Measurements from ENCODE around the gene NPAS1.

DNA sequence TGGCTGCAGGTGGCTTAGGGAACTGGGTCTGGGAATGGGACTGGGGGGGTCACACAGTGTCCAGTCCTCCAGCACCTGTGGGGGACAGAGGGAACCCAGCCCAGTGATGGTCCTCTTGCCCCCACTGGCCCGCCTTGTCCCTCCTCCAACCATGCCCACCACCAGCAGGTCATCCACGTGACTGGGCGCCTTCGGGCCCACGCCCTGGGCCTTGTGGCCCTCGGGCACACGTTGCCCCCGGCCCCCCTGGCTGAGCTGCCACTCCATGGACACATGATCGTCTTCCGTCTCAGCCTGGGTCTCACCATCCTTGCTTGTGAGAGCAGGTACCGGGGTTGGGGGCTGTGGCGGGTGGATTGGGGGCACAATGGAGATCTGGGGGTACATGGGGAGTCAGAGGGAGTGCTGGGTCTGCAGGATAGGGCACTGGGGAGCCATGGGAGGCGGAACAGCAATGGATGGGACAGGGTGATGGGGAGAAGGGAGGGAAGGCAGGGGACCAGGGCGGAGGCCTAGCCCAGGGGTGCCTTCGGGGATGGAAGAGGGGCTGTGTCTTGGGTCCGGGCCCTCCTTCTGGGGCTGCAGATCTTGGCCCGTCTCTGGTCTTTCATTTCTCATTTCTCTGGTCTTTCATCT is 19.7 kb downstream of the NPAS1 start:
- TF ChIP-seq POLR2A (IDR thresholded peaks at IDR 0.05; ENCODE audit: borderline replicate concordance, extremely low read depth, insufficient read depth, insufficient read length), result no peak
- TF ChIP-seq, protein P1, sequence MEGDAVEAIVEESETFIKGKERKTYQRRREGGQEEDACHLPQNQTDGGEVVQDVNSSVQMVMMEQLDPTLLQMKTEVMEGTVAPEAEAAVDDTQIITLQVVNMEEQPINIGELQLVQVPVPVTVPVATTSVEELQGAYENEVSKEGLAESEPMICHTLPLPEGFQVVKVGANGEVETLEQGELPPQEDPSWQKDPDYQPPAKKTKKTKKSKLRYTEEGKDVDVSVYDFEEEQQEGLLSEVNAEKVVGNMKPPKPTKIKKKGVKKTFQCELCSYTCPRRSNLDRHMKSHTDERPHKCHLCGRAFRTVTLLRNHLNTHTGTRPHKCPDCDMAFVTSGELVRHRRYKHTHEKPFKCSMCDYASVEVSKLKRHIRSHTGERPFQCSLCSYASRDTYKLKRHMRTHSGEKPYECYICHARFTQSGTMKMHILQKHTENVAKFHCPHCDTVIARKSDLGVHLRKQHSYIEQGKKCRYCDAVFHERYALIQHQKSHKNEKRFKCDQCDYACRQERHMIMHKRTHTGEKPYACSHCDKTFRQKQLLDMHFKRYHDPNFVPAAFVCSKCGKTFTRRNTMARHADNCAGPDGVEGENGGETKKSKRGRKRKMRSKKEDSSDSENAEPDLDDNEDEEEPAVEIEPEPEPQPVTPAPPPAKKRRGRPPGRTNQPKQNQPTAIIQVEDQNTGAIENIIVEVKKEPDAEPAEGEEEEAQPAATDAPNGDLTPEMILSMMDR (IDR thresholded peaks at IDR 0.05 in 2 of 3, conservative IDR thresholded peaks at IDR 0.05 in 1 of 3; ENCODE audit: borderline replicate concordance in 1 of 3, insufficient read depth in 1 of 3, low read depth in 2 of 3, low read length in 2 of 3), result no peak
- no peak for TF ChIP-seq RAD21 (IDR thresholded peaks at IDR 0.05; ENCODE audit: low read depth)
- TF ChIP-seq, protein P2, sequence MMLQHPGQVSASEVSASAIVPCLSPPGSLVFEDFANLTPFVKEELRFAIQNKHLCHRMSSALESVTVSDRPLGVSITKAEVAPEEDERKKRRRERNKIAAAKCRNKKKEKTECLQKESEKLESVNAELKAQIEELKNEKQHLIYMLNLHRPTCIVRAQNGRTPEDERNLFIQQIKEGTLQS (IDR thresholded peaks at IDR 0.05), result no peak
- TF ChIP-seq SRF (IDR thresholded peaks at IDR 0.05; ENCODE audit: low read depth), result no peak
- TF ChIP-seq, protein P3, sequence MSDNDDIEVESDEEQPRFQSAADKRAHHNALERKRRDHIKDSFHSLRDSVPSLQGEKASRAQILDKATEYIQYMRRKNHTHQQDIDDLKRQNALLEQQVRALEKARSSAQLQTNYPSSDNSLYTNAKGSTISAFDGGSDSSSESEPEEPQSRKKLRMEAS (IDR thresholded peaks at IDR 0.05), result no peak
- no peak for TF ChIP-seq SIN3A (IDR thresholded peaks at IDR 0.05; ENCODE audit: low read depth)
- TF ChIP-seq ZNF274 (IDR thresholded peaks at IDR 0.05; ENCODE audit: low read depth, low read length), result no peak
- TF ChIP-seq POLR2AphosphoS5 (IDR thresholded peaks at IDR 0.05; ENCODE audit: low read depth, low read length), result no peak
- TF ChIP-seq ZFX (IDR thresholded peaks at IDR 0.05), result no peak
- TF ChIP-seq JUND (IDR thresholded peaks at IDR 0.05), result no peak
- no peak for TF ChIP-seq YY1 (IDR thresholded peaks at IDR 0.05; ENCODE audit: extremely low read depth, insufficient replicate concordance, low read depth, low read length)
- TF ChIP-seq EZH2phosphoT487 (IDR thresholded peaks at IDR 0.05; ENCODE audit: borderline replicate concordance), result no peak
